HepG2 (cell line): Measurements from ENCODE around the gene P2RX3. TPM values are rescaled to one million over a fixed set of nuclear protein-coding genes. Genes with fewer than 3 reads are reported as not detected.

Experiments used
- ATAC-seq: fragments of 200-7000 bp; cut with Tn5 transposase; 3 replicates; pipeline ENCODE4 v1.9.1; 2020; ENCODE audit warnings: mild to moderate bottlenecking, moderate library complexity
- BruUV-seq: library from RNA; stranded (reverse); fragments of 400-500 nt; replicated peaks from 2 replicates; lab custom pipeline; 2021; lab: Mats Ljungman, UMichigan
- CTCF ChIA-PET: fragments of 300-600 bp; formaldehyde crosslinking; extraction: SDS; loops from one replicate; lab custom pipeline; 2021; ENCODE audit warnings: low total read pairs, inconsistent platforms, low intra/inter-chr PET ratio; lab: Yijun Ruan, JAX
- POLR2A ChIA-PET: fragments of 350-600 bp; sonication (Branson Sonifier 250); formaldehyde crosslinking; loops from one replicate; lab custom pipeline; 2020; ENCODE audit warnings: antibody characterized with exemption, inconsistent platforms; lab: Yijun Ruan, JAX
- DNase-seq: peaks from one replicate; pipeline ENCODE4 v3.0.0-alpha.2; 2015; ENCODE audit warnings: low spot score
- FAIRE-seq: peaks from 3 replicates; lab custom pipeline; 2011; peaks lifted over from hg19 to GRCh38; lab: Jason Lieb, UNC
- H2AFZ ChIP-seq: one replicate; pipeline ENCODE4 v1.6.1; 2011; ENCODE audit warnings: low read length, inconsistent platforms
- H3K27ac ChIP-seq: fragments of 300-600 bp; 3 replicates; pipeline ENCODE4 v1.8.0; 2011; ENCODE audit warnings: mixed run types, mild to moderate bottlenecking, mixed read lengths, low read length, inconsistent platforms; ENCODE audit not compliant: insufficient read depth; ENCODE audit errors: extremely low read length
- H3K27me3 ChIP-seq, 2 experiments: fragments of 200-600 bp in 1 of 2; 2 replicates in 1 of 2; 3 replicates in 1 of 2; pipeline versions ENCODE4 v1.6.0 to v1.8.0; 2011; ENCODE audit warnings: low read length in 2 of 2, mild to moderate bottlenecking in 2 of 2, moderate library complexity in 2 of 2, inconsistent platforms in 1 of 2; ENCODE audit not compliant: insufficient read depth in 2 of 2, control insufficient read depth in 1 of 2
- H3K36me3 ChIP-seq, 2 experiments: fragments of 200-600 bp in 1 of 2; replicated peaks in 1 of 2; 2 replicates in 1 of 2; 3 replicates in 1 of 2; pipeline versions ENCODE4 v1.5.1 to v1.8.0; 2011; ENCODE audit warnings: low read length in 2 of 2, inconsistent platforms in 1 of 2; ENCODE audit not compliant: insufficient read depth in 2 of 2, control insufficient read depth in 1 of 2
- H3K4me1 ChIP-seq: 2 replicates; pipeline ENCODE4 v1.5.1; 2012; ENCODE audit warnings: low read length, inconsistent platforms; ENCODE audit not compliant: insufficient read depth
- H3K4me2 ChIP-seq: 2 replicates; pipeline ENCODE4 v1.6.0; 2011; ENCODE audit warnings: low read depth, low read length, inconsistent platforms
- H3K4me3 ChIP-seq, 3 experiments: fragments of 200-600 bp in 1 of 3; sonication (generic), shearing (Covaris generic) in 1 of 3; replicated peaks in 1 of 3; 2 replicates each; pipeline ENCODE4 v1.5.1; 2011 to 2016; ENCODE audit warnings: low read length in 3 of 3, inconsistent platforms in 2 of 3, low read depth in 2 of 3, mild to moderate bottlenecking in 2 of 3, control low read depth in 1 of 3, mixed read lengths in 1 of 3; ENCODE audit not compliant: insufficient read depth in 1 of 3
- H3K79me2 ChIP-seq: one replicate; pipeline ENCODE4 v1.6.1; 2011; ENCODE audit warnings: low read length, inconsistent platforms; ENCODE audit not compliant: insufficient read depth
- H3K9ac ChIP-seq: 2 replicates; pipeline ENCODE4 v1.6.0; 2011; ENCODE audit warnings: mild to moderate bottlenecking, low read depth, low read length, inconsistent platforms; ENCODE audit not compliant: insufficient read depth
- H3K9me3 ChIP-seq: 2 replicates; pipeline ENCODE4 v1.5.1; 2012; ENCODE audit warnings: mild to moderate bottlenecking, low read length
- H4K20me1 ChIP-seq: 2 replicates; pipeline ENCODE4 v1.6.0; 2011; ENCODE audit warnings: inconsistent platforms, mild to moderate bottlenecking, low read length, moderate library complexity; ENCODE audit not compliant: insufficient read depth
- ARNT2 ChIP-seq: sonication (generic); formaldehyde crosslinking; IDR thresholded peaks from 2 replicates; pipeline ENCODE4 v1.8.0; 2022; ENCODE audit warnings: mild to moderate bottlenecking, low read depth, missing genetic modification reagents, moderate library complexity
- CEBPG ChIP-seq: IDR thresholded peaks from 2 replicates; pipeline ENCODE4 v1.6.1; 2016
- HNRNPUL1 ChIP-seq: fragments of 200-400 bp; formaldehyde crosslinking; IDR thresholded peaks from 2 replicates; pipeline ENCODE4 v1.6.1; 2017; ENCODE audit warnings: low read depth, mild to moderate bottlenecking, low read length, moderate library complexity
- MATR3 ChIP-seq: sonication (generic); formaldehyde crosslinking; IDR thresholded peaks from 2 replicates; pipeline ENCODE4 v1.4.0; 2020; ENCODE audit warnings: missing genetic modification reagents
- MEF2D ChIP-seq: sonication (generic); formaldehyde crosslinking; IDR thresholded peaks from 2 replicates; pipeline ENCODE4 v1.5.1; 2020; ENCODE audit warnings: mild to moderate bottlenecking, missing genetic modification reagents
- PHF5A ChIP-seq: IDR thresholded peaks from one replicate; pipeline ENCODE4 v1.6.1; 2018; ENCODE audit warnings: low read depth, missing genetic modification reagents; ENCODE audit not compliant: unreplicated experiment
- REPIN1 ChIP-seq: sonication (generic); formaldehyde crosslinking; IDR thresholded peaks from 2 replicates; pipeline ENCODE4 v1.8.0; 2022; ENCODE audit warnings: missing genetic modification reagents, low read depth, mild to moderate bottlenecking, borderline replicate concordance
- SIN3B ChIP-seq: fragments of 150-350 bp; IDR thresholded peaks from 2 replicates; pipeline ENCODE4 v1.6.1; 2014; ENCODE audit warnings: low read length
- TCF7L2 ChIP-seq: IDR thresholded peaks from 2 replicates; pipeline ENCODE4 v1.6.1; 2011; ENCODE audit warnings: mild to moderate bottlenecking, low read depth, low read length, moderate library complexity
- ZFY ChIP-seq: sonication (generic); formaldehyde crosslinking; IDR thresholded peaks from 2 replicates; pipeline ENCODE4 v1.4.0; 2020; ENCODE audit warnings: missing genetic modification reagents
- ZKSCAN8 ChIP-seq: IDR thresholded peaks from 2 replicates; pipeline ENCODE4 v1.6.1; 2016; ENCODE audit warnings: borderline replicate concordance, missing genetic modification reagents, missing compliant biosample characterization
- ZNF121 ChIP-seq: sonication (generic); formaldehyde crosslinking; IDR thresholded peaks from 2 replicates; pipeline ENCODE4 v1.5.0; 2020; ENCODE audit warnings: mild to moderate bottlenecking, missing genetic modification reagents
- ZNF772 ChIP-seq: sonication (generic); formaldehyde crosslinking; IDR thresholded peaks from 2 replicates; pipeline ENCODE4 v1.5.0; 2020; ENCODE audit warnings: mild to moderate bottlenecking, missing genetic modification reagents
- ZSCAN31 ChIP-seq: sonication (generic); formaldehyde crosslinking; IDR thresholded peaks from 2 replicates; pipeline ENCODE4 v1.5.0; 2020; ENCODE audit warnings: low read depth, mild to moderate bottlenecking, missing genetic modification reagents
- WGBS: methylation state at CpG from one replicate; pipeline ENCODE4 v1.1.6; 2017; ENCODE audit warnings: low lambda C conversion rate; 5-methylcytosine and 5-hydroxymethylcytosine counted together
- in situ Hi-C: cut with HindIII; loops from 2 replicates; pipeline ENCODE4 v1.10.0; 2017; ENCODE audit warnings: low pct_unique_long_range_greater_than_20kb; ENCODE audit not compliant: extremely low pct_ligation_motif_present
- intact Hi-C: fragments of 100-400 bp; cut with micrococcal nuclease; formaldehyde crosslinking; loops from one replicate; pipeline ENCODE4 v1.10.0; 2022; ENCODE audit not compliant: unreplicated experiment
- polyA plus RNA-seq, 8 experiments: library from polyadenylated mRNA; depleted of rRNA in 3 of 8; stranded (reverse) in 7 of 8; unstranded in 1 of 8; fragments of >200 nt; fragmentation: Illumina TruSeq in 4 of 8; extraction: Trizol in 4 of 8; gene quantifications; 2 replicates each; pipeline versions ENCODE4 v1.2.1 to v1.2.3, GENCODE V29; 2011 to 2016; ENCODE audit warnings: low read depth in 4 of 8, missing spikeins in 1 of 8, mixed read lengths in 1 of 8; ENCODE audit not compliant: insufficient read depth in 1 of 8
- total RNA-seq, 5 experiments: library from RNA; depleted of rRNA; stranded (reverse); fragments of >200 nt; fragmentation: Illumina TruSeq; extraction: Trizol; gene quantifications; 2 replicates each; pipeline ENCODE4 v1.2.3, GENCODE V29; 2016; ENCODE audit warnings: low read depth in 1 of 5
- TF ChIP-seq, protein P1 (sequence below): sonication (generic); formaldehyde crosslinking; IDR thresholded peaks from 2 replicates; pipeline ENCODE4 v1.4.0; 2020; ENCODE audit warnings: low read depth, mild to moderate bottlenecking, missing genetic modification reagents

P2RX3 gene
- total and polyA plus RNA-seq, 2 of the 13 experiments (the other 11 are each of a cell fraction or from before 2014, with no cell fraction given): 0.08 TPM; not detected in 1

- TF ChIP-seq ZNF772 (CRISPR knock-in tag) (no peak), ZNF121 (CRISPR knock-in tag) (no peak), TCF7L2 (no peak), PHF5A (no peak), MATR3 (no peak)
Measured at GRCh38 chr11:57391111-57391510, 53.0 kb downstream of the P2RX3 start (continued).

GRCh38 chr11:57391539-57391938 lies 53.4 kb downstream of the P2RX3 start:
- ATAC-seq (no peak), FAIRE-seq (no peak), DNase-seq (no peak)
- TF ChIP-seq CEBPG (CRISPR knock-in tag) (no peak), REPIN1 (no peak), ARNT2 (CRISPR knock-in tag) (no peak)
- Histone ChIP-seq H3K9me3 (no peaks in the 10 kb centered on the region), H3K79me2 (no peaks in the 10 kb centered on the region), H3K27ac (no peak overlapping the region), H2AFZ (no peak overlapping the region), H3K9ac (no peak overlapping the region), H3K27me3 (peaks cover 0 to 4% of the 10 kb centered on the region in 2 experiments; a peak in 3 of 5 replicates), H4K20me1 (no peaks in the 10 kb centered on the region), H3K4me3 (no peak overlapping the region), H3K4me2 (no peak overlapping the region), H3K4me1 (no peaks in the 10 kb centered on the region), H3K36me3 (no peaks in the 10 kb centered on the region)
- 0% methylated on average over 2 of the region's 2 CpGs for WGBS
- BruUV-seq: no TSS peak
- ChIA-PET CTCF (no interaction called here), POLR2A (no interaction called here)
- in situ Hi-C loops: no loop called here
- intact Hi-C loops: no loop called here

- 22% methylated on average over 8 of the region's 8 CpGs for WGBS
- Histone ChIP-seq H3K4me3 (no peak overlapping the region), H3K27me3 (peaks cover 0 to 4% of the 10 kb centered on the region in 2 experiments; a peak in 3 of 5 replicates), H2AFZ (no peak overlapping the region), H3K27ac (no peak overlapping the region), H3K36me3 (no peaks in the 10 kb centered on the region), H3K79me2 (no peaks in the 10 kb centered on the region), H3K4me2 (no peak overlapping the region), H3K9ac (no peak overlapping the region), H3K4me1 (no peaks in the 10 kb centered on the region), H4K20me1 (no peaks in the 10 kb centered on the region), H3K9me3 (no peaks in the 10 kb centered on the region)
- DNase-seq: no peak
- CTCF ChIA-PET: no interaction called here
- intact Hi-C loops: no loop called here
- in situ Hi-C loops: no loop called here
- POLR2A ChIA-PET: no interaction called here
- no peak for FAIRE-seq
- BruUV-seq: no TSS peak
- ATAC-seq: no peak
- no peak for TF ChIP-seq HNRNPUL1
- TF ChIP-seq SIN3B: no peak
- TF ChIP-seq, protein P1, sequence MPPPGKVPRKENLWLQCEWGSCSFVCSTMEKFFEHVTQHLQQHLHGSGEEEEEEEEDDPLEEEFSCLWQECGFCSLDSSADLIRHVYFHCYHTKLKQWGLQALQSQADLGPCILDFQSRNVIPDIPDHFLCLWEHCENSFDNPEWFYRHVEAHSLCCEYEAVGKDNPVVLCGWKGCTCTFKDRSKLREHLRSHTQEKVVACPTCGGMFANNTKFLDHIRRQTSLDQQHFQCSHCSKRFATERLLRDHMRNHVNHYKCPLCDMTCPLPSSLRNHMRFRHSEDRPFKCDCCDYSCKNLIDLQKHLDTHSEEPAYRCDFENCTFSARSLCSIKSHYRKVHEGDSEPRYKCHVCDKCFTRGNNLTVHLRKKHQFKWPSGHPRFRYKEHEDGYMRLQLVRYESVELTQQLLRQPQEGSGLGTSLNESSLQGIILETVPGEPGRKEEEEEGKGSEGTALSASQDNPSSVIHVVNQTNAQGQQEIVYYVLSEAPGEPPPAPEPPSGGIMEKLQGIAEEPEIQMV: no peak
- TF ChIP-seq ZKSCAN8 (CRISPR knock-in tag): no peak
- TF ChIP-seq MEF2D (CRISPR knock-in tag): no peak
- TF ChIP-seq ZSCAN31 (CRISPR knock-in tag): no peak
- TF ChIP-seq ZFY (CRISPR knock-in tag): no peak
Measured at GRCh38 chr11:57392066-57392762, 54.1 kb downstream of the P2RX3 start.
